ENCODE data around the gene S100A11.

DNA sequence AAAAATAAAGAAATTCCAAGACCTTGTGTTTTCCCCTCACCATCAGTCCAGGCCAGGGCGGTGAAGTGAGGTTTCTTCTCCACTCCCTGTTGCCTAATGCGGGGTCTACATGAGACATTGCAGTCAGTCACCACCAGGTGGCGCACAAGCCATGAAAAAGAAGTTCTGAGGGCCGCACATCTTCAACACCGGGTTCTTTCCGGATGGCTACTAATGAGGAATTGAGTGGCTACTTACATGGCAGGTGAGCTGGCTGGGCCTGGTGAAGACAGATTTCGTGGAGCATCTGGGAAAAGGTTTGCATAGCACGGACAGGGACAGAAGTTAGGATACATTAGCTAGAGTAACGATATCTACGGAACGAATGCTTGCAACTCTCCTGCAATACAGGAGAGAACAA is 15.8 kb upstream of the S100A11 start:
- TF ChIP-seq, protein P1, sequence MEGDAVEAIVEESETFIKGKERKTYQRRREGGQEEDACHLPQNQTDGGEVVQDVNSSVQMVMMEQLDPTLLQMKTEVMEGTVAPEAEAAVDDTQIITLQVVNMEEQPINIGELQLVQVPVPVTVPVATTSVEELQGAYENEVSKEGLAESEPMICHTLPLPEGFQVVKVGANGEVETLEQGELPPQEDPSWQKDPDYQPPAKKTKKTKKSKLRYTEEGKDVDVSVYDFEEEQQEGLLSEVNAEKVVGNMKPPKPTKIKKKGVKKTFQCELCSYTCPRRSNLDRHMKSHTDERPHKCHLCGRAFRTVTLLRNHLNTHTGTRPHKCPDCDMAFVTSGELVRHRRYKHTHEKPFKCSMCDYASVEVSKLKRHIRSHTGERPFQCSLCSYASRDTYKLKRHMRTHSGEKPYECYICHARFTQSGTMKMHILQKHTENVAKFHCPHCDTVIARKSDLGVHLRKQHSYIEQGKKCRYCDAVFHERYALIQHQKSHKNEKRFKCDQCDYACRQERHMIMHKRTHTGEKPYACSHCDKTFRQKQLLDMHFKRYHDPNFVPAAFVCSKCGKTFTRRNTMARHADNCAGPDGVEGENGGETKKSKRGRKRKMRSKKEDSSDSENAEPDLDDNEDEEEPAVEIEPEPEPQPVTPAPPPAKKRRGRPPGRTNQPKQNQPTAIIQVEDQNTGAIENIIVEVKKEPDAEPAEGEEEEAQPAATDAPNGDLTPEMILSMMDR (conservative IDR thresholded peaks at IDR 0.05), result peak; percentile 94
- no peak for TF ChIP-seq ZFX (IDR thresholded peaks at IDR 0.05)

All from C4-2B (cell line).